Colonic mucosa (tissue), 4 donors: Measurements from ENCODE around the gene KRR1. TPM values are rescaled to one million over a fixed set of nuclear protein-coding genes. Genes with fewer than 3 reads are reported as not detected.

Experiments used
- DNase-seq: peaks from one replicate; pipeline ENCODE4 v3.0.0-alpha.2; 2020
- H3K27ac ChIP-seq: fragments of 200-600 bp; one replicate; pipeline ENCODE4 v1.8.0; 2021
- H3K27me3 ChIP-seq: fragments of 200-600 bp; one replicate; pipeline ENCODE4 v1.8.0; 2021
- H3K36me3 ChIP-seq: fragments of 200-600 bp; one replicate; pipeline ENCODE4 v1.8.0; 2021
- H3K4me1 ChIP-seq: fragments of 200-600 bp; one replicate; pipeline ENCODE4 v1.8.0; 2021; ENCODE audit warnings: mild to moderate bottlenecking
- H3K4me3 ChIP-seq: fragments of 200-600 bp; one replicate; pipeline ENCODE4 v1.8.0; 2021
- H3K9ac ChIP-seq, 2 donors: one replicate each; pipeline ENCODE4 v1.7.0; 2013; ENCODE audit warnings: control low read depth in 2 of 2, low read depth in 2 of 2, low read length in 2 of 2
- H3K9me3 ChIP-seq: fragments of 200-600 bp; one replicate; pipeline ENCODE4 v1.8.0; 2021
- CTCF ChIP-seq: fragments of 200-600 bp; IDR thresholded peaks from one replicate; pipeline ENCODE4 v1.8.0; 2022; ENCODE audit warnings: antibody characterized with exemption, mild to moderate bottlenecking
- intact Hi-C: fragments of 100-400 bp; cut with DNase I; formaldehyde crosslinking; loops from one replicate; pipeline ENCODE4 v1.14.1; 2022
- total RNA-seq, 2 donors: library from RNA; stranded (reverse); fragmentation: NEBNext Ultra II Directional in 1 of 2; extraction: Animal tissue kit (Norgen Biotek cat#: 25700) in 1 of 2; gene quantifications; one replicate each; pipeline ENCODE4 v1.2.1, GENCODE V29; 2021
- donor health status: healthy.
- donor health status: DM: no; HTN: no; CAD: no.
- donor health status: DM: no; HTN: no; CAD: no.

Gene KRR1
- total RNA-seq, 2 donors from 2014 or later, result 32.8 to 33.2 TPM

- Histone ChIP-seq H3K4me3 (no peak overlapping the region), H3K9me3 (no peaks in the 10 kb centered on the region), H3K9ac (no peak overlapping the region), H3K27me3 (no peaks in the 10 kb centered on the region), H3K4me1 (peaks cover 7% of the 10 kb centered on the region), H3K27ac (no peak overlapping the region), H3K36me3 (peaks cover 3% of the 10 kb centered on the region)
- no peak for DNase-seq
- intact Hi-C loops, result loop anchor here (5.0 to 10.0 kb wide), 2 partner anchors 174 to 849 kb away; partner anchors contain the start of genes CAPS2 and GLIPR1L1
- peak; percentile 53 for TF ChIP-seq CTCF
Observed at GRCh38 chr12:75505706-75506312, 5.6 kb downstream of the KRR1 start.

- no peaks in the 10 kb centered on the region for H3K4me1 ChIP-seq
- no peaks in the 10 kb centered on the region for H3K27me3 ChIP-seq
- H3K9me3 ChIP-seq, result no peaks in the 10 kb centered on the region
- intact Hi-C loops, result loop anchor here (10.0 kb wide), 1 partner anchor 851 kb away; no protein-coding TSS in a partner anchor
- DNase-seq, result no peak
- TF ChIP-seq CTCF, result no peak
- peaks cover 3% of the 10 kb centered on the region for H3K36me3 ChIP-seq
- H3K4me3 ChIP-seq, result no peak overlapping the region
- H3K27ac ChIP-seq, result no peak overlapping the region
- no peak overlapping the region for H3K9ac ChIP-seq
Observed at GRCh38 chr12:75503866-75504265, 7.5 kb downstream of the KRR1 start.

GRCh38 chr12:75503459-75503858, 8.0 kb downstream of the KRR1 start:
- H3K4me1 ChIP-seq, result no peaks in the 10 kb centered on the region
- no peak for TF ChIP-seq CTCF
- H3K27me3 ChIP-seq, result no peaks in the 10 kb centered on the region
- no peak overlapping the region for H3K27ac ChIP-seq
- intact Hi-C loops, result loop anchor here (10.0 kb wide), 1 partner anchor 851 kb away; no protein-coding TSS in a partner anchor
- peaks cover 3% of the 10 kb centered on the region for H3K36me3 ChIP-seq
- no peak for DNase-seq
- no peak overlapping the region for H3K4me3 ChIP-seq
- no peak overlapping the region for H3K9ac ChIP-seq
- H3K9me3 ChIP-seq, result no peaks in the 10 kb centered on the region

GRCh38 chr12:75491169-75491568, 20.2 kb downstream of the KRR1 start:
- H3K9ac ChIP-seq, result no peak overlapping the region
- intact Hi-C loops, result no loop called here
- H3K27me3 ChIP-seq, result no peaks in the 10 kb centered on the region
- H3K9me3 ChIP-seq, result no peaks in the 10 kb centered on the region
- no peaks in the 10 kb centered on the region for H3K4me1 ChIP-seq
- no peaks in the 10 kb centered on the region for H3K36me3 ChIP-seq
- TF ChIP-seq CTCF, result no peak
- DNase-seq, result no peak
- H3K27ac ChIP-seq, result no peak overlapping the region
- no peak overlapping the region for H3K4me3 ChIP-seq

GRCh38 chr12:75489613-75490210, 21.7 kb downstream of the KRR1 start:
- TF ChIP-seq CTCF, result no peak
- intact Hi-C loops, result loop anchor here (5.0 kb wide), 1 partner anchor 97 kb away; the partner anchor contains the start of gene GLIPR1L2
- no peak for DNase-seq
- H3K4me1 ChIP-seq, result no peaks in the 10 kb centered on the region
- no peak overlapping the region for H3K9ac ChIP-seq
- H3K27me3 ChIP-seq, result no peaks in the 10 kb centered on the region
- no peak overlapping the region for H3K4me3 ChIP-seq
- H3K27ac ChIP-seq, result no peak overlapping the region
- no peaks in the 10 kb centered on the region for H3K36me3 ChIP-seq
- no peaks in the 10 kb centered on the region for H3K9me3 ChIP-seq
